Measurements from ENCODE around the gene OR51S1. TPM values are rescaled to one million over a fixed set of nuclear protein-coding genes. Genes with fewer than 3 reads are reported as not detected.

The OR51S1 gene
- total and polyA plus RNA-seq, 2 donors (not counting 3 experiments of a cell fraction or from before 2014, with no cell fraction given), result not detected

- ChIA-PET POLR2A (no interaction called here), CTCF (no interaction called here)
- Histone ChIP-seq H3K4me2 (ENCODE audit: insufficient read depth, low read length) (no peak overlapping the region), H3K4me3 (replicated peaks in 1 of 3; ENCODE audit: insufficient read depth in 1 of 3, low read depth in 1 of 3, low read length in 3 of 3) (no peak overlapping the region), H2AFZ (ENCODE audit: low read depth, low read length) (no peak overlapping the region), H3K9ac (replicated peaks; ENCODE audit: extremely low read depth, insufficient read depth, low read length) (no peak overlapping the region), H4K20me1 (replicated peaks; ENCODE audit: control insufficient read depth, extremely low read depth, insufficient read depth, low read length) (no peaks in the 10 kb centered on the region), H3K4me1 (ENCODE audit: control insufficient read depth, extremely low read depth, insufficient read depth, low read length) (no peaks in the 10 kb centered on the region), H3K9me3 (replicated peaks; ENCODE audit: control insufficient read depth, insufficient read depth, low read length) (no peaks in the 10 kb centered on the region), H3K27ac (ENCODE audit: insufficient read depth, low read depth, low read length) (no peak overlapping the region), H3K9me1 (replicated peaks; ENCODE audit: control insufficient read depth, extremely low read depth, insufficient read depth, low read length) (no peaks in the 10 kb centered on the region), H3K79me2 (ENCODE audit: control insufficient read depth, insufficient read depth, low read length) (no peaks in the 10 kb centered on the region), H3K27me3 (ENCODE audit: control insufficient read depth in 2 of 2, insufficient read depth in 2 of 2, low read length in 2 of 2) (no peaks in the 10 kb centered on the region), H3K36me3 (ENCODE audit: control insufficient read depth in 2 of 2, extremely low read depth in 1 of 2, insufficient read depth in 2 of 2, low read length in 2 of 2) (no peaks in the 10 kb centered on the region)
- dilution Hi-C loops (cut with MboI; ENCODE audit: extremely low pct_ligation_motif_present, low sequenced_read_pairs) (no loop called here), intact Hi-C loops (cut with micrococcal nuclease) (no loop called here)
- TF ChIP-seq EZH2 (IDR thresholded peaks at IDR 0.05; ENCODE audit: borderline replicate concordance, low read depth, low read length, severe bottlenecking) (no peak), MYC (IDR thresholded peaks at IDR 0.05; ENCODE audit: low read depth, low read length) (no peak), FOS (IDR thresholded peaks at IDR 0.05; ENCODE audit: borderline replicate concordance, insufficient read depth, low read length) (no peak), POLR2AphosphoS5 (IDR thresholded peaks at IDR 0.05; ENCODE audit: insufficient read depth, low read depth, low read length) (no peak), CTCF (IDR thresholded peaks at IDR 0.05; ENCODE audit: extremely low read depth in 1 of 2, insufficient read depth in 1 of 2, low read depth in 1 of 2, low read length in 2 of 2) (no peak), POLR2A (IDR thresholded peaks at IDR 0.05; ENCODE audit: low read depth, low read length) (no peak), JUN (IDR thresholded peaks at IDR 0.05; ENCODE audit: borderline replicate concordance, insufficient read depth, insufficient read length, low read depth) (no peak), GATA2 (IDR thresholded peaks at IDR 0.05; ENCODE audit: insufficient read depth, insufficient read length, low read depth, low read length) (no peak)
- TF ChIP-seq, protein P1, sequence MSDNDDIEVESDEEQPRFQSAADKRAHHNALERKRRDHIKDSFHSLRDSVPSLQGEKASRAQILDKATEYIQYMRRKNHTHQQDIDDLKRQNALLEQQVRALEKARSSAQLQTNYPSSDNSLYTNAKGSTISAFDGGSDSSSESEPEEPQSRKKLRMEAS (IDR thresholded peaks at IDR 0.05; ENCODE audit: insufficient read depth, insufficient read length), result no peak
- no TSS peak for BruUV-seq (replicated peaks)
- DNase-seq (ENCODE audit: low read depth, low spot score) (no peak), FAIRE-seq (no peak)
Measured at GRCh38 chr11:4826425-4826824, 22.6 kb downstream of the OR51S1 start.

Measured in endothelial cell of umbilical vein (primary cell).